GM18526 (cell line): ENCODE measurements around the gene KISS1.

Experiments
- POLR2A ChIP-seq: IDR thresholded peaks from 3 replicates; pipeline ENCODE4 v1.6.1; 2011; ENCODE audit not compliant: insufficient read length; ENCODE audit errors: extremely low read depth

KISS1 gene

DNA sequence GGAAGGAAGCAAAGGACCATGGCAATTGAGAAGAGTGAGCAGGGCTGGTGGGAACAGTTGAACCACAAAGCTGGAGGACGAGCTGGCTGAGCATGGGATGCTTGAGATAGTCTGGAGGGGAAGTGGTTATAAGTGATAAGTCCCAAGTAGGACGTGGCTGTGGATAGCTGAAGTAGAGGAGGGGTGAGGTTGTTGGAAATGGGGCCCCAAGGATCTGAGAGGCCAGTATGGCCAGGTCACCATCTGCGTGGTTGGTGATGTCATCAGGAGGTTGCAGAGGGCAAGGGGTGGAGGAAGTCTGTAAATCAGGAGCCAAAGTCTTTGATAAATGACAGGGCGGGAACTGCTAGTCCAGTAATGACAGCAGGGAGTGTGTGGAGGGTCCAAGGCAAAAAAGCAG is 19.2 kb downstream of the KISS1 start:
- TF ChIP-seq POLR2A, result no peak

DNA sequence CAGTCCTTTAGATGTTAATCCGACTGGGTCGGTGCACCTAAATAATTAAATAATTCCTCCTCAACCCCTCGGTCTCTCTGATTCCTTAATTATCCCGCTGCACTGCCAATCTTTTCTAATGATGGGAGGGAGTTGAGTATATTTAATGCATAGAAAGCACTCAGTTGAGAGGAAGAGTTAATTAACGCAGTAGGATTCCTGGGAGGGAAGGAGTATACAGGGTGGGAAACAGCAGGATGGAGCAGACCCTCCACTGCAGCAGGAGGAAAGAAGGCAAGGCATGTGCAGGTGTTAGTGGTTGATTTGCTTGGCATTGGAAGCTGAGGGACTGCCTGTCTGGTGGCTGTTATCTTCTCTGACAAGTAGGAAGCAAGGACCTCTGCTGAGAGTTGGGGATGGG is 20.2 kb downstream of the KISS1 start:
- TF ChIP-seq POLR2A, result no peak

DNA sequence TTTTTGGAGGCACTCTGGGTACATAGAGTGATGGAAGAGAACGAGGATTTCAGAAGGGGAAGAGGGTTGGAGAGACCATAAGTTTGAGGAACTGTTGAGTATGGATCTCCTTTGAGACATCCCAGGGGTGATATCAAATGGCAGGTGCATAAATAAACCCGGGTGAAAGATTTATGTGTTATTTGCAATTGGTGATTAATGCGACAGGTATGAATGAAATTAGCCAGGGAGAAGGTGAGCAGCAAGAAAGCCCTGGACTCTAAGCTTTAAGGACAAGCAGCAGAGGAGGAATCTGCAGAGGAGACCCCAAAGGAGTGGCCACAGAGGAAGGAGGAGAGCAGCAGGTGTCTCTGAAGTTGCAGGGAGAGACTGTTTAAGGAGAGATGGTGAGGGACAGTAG is 21.3 kb downstream of the KISS1 start:
- TF ChIP-seq POLR2A, result no peak

DNA sequence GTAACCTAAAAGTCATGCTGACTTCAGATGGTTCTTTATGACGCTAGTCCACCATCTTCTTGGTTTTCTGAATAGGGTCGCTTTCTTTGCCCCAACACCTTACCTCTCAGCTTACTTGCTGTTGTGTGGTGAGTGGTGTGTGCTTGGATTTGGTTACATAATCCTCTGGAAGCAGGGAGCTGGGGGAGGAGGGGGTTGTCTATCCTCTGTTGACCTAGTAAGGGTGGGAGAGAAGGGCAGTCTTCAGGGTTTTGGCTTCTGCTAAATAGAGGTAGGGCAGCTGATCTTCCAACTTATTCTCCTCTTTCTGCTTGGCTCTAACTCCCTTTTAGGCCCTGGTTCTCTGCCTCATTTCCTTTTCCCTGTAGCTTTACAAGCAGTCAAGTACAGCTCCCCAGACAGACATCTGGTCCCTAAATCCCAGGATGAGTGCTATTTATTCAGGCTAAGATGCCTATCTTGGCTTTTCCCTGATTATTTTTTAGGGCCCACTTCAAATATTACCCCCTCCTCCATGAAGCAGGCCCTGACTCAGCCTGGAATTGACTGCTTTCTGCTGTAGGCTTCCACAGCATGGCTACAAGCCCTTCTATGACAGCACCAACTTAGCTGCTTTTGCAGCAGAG is 23.8 kb downstream of the KISS1 start:
- TF ChIP-seq POLR2A, result no peak

DNA sequence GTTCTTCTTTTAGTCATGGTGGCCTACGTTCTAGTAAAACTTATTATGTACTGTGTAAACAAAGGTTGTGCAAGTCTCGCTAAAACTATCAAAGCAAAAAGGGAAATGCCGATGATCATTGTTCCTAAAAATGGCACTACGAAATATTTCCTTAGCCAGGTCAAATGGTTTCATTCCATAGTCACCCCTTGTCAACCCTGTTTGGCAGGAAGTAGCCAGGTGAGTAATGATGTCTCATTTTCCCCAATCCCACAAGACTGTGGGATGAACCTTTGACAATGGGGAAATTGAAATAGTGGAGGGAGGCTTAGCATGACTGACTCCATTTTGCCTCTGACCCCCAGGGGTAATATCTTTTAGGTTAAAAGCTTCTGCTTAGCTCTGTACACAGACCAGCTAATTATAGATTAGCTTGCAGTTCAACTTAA is 24.5 kb downstream of the KISS1 start:
- TF ChIP-seq POLR2A, result no peak

DNA sequence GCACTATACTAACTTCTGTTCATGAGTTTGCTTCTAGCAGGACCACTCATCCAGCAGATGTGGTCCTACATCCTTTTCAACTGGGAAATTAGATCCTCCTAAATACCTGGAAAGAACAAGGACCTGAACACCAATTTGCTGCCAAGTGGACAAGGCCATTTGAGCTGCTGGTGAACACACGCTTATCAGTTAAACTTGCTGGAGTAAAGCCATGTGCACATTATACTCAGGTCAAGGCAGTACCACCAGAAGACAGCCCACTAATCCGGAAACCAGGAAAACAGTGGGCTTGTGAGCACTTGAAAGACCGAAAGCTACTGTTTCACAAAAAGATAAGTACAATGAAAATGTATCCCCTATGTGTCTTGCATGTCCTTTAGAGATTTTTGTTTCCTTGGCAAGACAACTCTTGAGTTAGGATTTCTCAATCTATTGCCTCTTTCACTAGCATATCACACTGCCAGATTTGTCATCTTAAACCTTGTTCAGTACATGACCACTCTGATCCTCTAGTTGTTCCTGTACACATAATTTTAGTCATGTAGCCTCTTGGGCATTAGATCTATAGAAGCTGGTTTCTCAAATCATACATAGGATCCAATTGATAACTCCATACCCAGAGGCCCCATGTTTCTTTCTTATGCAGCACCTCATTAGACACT is 25.7 kb downstream of the KISS1 start:
- no peak for TF ChIP-seq POLR2A

DNA sequence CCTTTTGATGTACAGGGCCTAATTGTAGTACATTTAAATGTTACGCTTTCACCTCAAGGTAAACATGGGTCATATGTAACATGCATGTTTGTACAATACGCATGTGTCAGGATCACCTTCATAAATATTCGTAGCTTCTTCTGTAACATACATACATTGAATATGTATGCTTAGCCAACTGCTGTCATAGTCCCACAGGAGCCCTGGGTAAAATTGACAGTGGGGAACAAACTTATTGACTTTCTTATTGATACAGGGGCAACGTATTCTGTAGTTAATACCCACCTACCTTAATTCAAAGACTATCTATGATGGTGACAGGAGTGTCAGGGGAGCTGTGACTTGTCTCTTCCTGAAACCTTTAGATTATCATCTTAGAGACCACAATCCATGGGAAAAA is 26.4 kb downstream of the KISS1 start:
- TF ChIP-seq POLR2A, result no peak

DNA sequence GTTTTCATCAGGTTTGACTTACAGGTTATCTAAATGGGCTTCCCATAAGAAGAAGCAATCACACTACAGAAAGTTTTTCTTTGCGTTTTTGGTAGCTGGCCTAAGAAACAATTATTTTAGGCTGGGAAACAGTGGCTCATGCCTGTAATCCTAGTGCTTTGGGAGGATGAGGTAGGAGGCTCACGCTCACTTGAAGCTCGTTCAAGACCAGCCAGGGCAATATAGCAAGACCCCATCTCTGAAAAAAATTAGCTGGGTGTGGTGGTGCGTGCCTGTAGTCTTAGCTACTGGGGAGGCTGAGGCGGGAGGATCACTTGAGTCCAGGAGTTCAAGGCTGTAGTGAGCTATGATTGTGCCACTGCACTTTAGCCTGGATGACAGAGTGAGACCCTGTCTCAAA is 28.6 kb downstream of the KISS1 start:
- TF ChIP-seq POLR2A, result no peak

DNA sequence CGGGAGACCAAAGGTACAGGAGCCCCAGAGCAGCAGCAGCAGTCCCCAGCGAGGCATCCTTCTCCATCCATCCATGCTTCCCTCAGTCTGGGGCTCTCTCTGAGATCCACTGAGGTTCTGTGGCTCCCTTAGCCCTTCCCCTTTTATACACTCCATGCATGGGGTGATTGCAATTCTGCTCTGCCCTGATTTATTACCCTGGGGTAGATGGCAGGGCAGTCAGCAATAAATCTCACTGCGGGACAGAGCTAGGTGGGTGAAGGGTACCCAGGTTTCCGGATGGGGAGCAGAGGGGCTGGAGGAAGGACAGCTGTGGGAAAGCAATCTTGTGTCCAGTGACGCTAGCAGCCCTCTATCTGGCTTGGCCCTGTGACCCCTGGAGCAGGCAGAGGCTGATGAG is 30.1 kb downstream of the KISS1 start, which contains the start of gene REN:
REN (minus strand) TSS at position 119 of the 400 bp plus-strand sequence; CDS start at position 75, 44 bp downstream.
- no peak for TF ChIP-seq POLR2A

DNA sequence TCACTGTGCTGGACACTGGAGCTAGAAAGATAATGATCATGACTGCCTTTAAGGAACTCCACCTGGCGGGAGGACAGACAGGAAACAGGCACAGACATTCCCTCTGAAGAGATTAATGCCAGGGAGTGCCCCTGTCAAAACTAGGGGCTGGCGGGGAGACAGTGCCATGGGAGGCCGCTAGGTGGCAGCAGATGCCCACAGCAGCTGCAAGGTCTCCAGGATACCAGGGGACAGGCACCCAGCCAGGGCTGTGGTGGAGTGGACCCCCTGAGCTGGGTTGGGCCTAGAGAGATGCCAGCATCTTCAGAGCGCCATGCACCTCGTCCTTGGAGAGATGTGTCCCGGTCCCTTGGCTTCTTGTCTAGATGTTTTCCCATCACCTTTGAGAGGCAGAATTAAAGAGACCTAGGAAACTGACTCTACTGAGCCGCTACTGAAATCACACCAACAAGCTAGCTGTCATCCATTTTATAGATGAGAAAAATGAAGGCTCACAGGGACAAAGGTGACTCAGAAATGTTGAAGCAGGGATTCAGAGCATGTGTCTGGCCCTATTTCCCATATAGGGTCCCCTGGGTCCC is 33.7 kb downstream of the KISS1 start:
- TF ChIP-seq POLR2A, result no peak

DNA sequence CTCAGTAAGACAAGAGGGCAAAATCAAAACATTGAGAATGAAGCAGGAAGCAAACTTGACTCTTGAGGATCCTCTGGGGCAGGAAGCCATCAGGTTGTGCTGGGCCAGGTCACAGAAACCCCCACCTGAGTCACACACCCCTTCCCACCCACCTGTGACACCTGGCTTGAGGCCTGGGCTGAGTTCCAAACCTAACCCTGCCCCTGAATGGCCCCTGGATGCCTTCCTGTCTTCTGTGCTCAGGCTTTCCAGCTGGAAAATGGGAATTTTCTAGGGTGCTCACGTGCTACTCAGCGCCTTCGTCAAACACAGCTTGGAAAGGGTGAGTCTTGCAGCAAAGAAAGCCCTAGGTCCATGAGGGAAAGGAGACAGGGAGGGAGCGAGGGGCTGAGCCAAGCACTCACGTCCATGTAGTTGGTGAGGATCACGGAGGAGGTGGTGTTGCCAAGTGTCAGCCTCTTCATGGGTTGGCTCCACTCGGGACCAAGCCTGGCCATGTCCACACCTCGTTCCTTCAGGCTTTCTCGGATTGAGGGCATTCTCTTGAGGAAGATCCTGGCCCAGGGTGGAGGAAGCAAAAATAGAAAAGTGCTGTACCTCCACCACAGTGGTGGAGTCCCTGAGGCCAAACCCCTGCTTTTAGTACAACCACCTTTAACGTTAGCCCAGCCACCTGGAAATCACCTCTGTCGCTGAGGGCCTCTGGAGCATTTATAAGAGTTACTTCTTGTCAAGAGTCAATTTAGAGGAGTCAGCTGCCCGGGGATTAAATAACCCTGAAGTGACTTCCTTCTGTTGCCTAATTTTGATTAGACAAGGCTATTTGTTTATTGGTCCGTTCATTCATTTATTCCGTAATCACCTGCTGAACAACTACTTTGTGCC is 34.4 kb downstream of the KISS1 start:
- TF ChIP-seq POLR2A, result no peak

DNA sequence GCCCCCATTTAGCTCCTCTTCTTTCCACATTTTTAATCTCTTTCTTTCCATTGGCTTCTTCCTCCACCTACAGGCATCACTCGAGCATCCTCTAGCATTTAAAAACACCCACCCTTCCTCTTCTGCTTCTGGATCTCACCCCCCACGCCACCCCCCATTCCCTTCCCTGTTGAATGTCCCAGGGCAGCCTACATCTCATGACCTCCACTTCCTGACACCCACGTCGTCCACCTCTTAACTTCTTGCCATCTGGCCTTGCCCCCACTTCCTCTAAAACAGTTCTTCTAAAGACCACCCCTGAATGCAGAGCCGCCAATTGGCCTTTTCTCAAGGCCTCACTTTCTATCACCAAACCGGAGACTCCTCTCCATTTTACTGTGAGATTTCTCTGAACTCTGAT is 38.3 kb downstream of the KISS1 start:
- no peak for TF ChIP-seq POLR2A

DNA sequence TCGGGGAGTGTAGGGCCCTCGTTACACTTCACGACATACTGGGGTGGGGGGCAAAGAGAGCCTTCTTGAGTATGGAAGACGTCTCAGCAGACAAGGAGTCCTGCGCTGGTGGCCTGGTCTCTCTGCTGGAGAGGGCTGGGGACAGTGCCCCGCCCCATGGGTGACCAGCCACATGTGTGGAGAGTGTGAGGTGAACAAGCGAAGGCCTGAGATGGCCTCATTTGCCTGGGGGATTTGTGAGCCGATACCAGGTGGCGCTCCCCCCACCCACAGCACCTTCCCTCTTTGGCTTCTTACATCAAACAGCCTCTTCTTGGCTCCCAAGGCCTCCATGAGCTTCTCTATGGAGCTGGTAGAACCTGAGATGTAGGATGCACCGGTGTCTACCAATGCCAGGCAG is 40.4 kb downstream of the KISS1 start:
- no peak for TF ChIP-seq POLR2A

DNA sequence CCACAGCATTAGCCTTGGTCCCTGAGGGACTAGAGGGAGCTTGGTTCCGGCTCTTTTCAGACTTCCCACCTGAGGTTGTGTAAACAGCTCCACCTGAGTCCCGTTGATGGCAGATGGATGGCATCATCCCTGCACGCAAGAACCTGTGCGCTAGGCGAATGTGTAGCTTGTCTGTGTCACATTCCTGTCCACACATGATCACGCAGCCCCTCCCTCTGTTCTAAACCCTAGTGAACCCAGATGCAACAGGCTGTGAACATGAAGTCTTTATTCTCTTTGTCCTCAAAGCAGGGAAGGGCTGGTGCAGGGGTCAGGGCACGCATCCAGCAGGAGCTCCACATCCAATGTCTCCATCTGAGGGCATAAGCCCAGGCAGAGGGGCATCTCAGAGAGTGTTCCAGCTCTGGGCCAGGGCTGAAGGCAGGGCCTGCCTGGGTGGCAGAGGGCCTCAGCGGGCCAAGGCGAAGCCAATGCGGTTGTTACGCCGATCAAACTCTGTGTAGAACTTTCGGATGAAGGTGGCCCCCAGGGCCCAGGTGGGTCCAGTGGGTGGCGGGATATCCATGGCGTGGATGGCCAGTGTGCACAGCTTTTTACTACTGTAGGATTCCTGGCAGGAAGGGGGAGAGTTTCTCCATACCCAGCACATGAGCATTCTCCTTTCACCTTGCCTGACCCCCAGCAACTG is 41.6 kb downstream of the KISS1 start:
- no peak for TF ChIP-seq POLR2A

DNA sequence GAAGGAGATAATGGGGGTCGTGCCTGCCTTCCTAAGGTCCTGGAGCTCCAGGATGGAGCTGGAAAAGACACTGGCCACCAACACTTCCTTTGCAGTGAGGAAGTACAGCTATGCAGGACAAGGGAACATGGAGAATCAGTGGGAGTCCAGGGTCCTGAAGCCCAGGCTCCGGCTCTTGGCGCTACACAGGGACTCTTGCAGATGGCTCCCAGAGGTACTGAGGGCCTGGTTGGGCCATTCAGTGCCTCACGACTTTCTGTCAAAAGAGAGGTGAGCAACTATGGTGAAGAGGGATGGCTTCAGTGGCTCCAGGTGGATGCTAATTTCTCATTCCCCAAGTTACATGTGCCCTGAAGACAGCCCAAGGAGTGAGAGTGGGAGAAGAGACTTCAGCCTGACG is 42.6 kb downstream of the KISS1 start:
- no peak for TF ChIP-seq POLR2A

DNA sequence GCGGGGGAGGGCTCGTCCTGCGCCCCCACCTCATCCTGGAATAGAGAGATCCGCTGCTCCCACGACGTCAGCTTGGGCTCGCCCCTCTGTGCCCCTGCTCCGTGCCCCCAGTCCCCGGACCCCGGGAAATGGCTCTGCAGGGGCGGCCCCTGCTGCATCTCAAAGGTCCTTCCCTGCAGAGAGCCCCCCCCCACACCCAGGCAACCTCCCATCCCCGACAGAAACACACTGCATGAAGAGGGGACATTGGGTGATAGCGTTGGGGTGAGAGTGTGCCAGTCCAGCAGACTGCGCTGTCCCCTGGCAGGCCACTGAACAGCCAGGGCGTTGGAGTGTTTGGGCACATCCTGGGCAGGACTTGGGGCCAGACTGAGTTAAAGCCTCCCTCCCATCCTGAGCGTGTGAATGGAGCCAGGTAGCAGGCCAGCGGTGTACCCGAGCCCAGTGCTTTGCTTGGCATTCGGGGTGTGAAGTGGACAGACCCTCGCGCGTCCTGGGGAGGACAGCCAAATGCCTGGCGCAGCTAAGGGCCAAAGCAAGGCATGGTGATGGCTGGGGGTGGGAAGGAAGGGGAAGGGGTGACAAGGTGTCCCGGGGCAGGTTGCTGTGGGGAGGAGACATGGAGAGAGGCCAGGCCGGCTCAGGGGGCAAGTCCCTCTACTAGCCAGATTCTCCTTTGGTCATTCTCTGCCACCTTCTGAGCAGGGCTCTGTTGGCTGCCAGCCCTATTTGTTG is 43.8 kb downstream of the KISS1 start:
- no peak for TF ChIP-seq POLR2A
